ENCODE data around the gene INPP4A. TPM values are rescaled to one million over a fixed set of nuclear protein-coding genes. Genes with fewer than 3 reads are reported as not detected.

INPP4A gene
- polyA plus RNA-seq, 1 of the 3 experiments (the other 2 are of a cell fraction), result 15.0 TPM

GRCh38 chr2:98514879-98515249 lies 70.2 kb downstream of the INPP4A start:
- no peaks in the 10 kb centered on the region for H3K9me2 ChIP-seq
- TF ChIP-seq TAF1 (IDR thresholded peaks at IDR 0.05; ENCODE audit: borderline replicate concordance, low read depth, low read length), result no peak
- no peak for TF ChIP-seq MEF2A (IDR thresholded peaks at IDR 0.05; ENCODE audit: borderline replicate concordance, low read depth)
- no peak for TF ChIP-seq RAD21 (IDR thresholded peaks at IDR 0.05; ENCODE audit: low read length)
- no peak for TF ChIP-seq CTCF (IDR thresholded peaks at IDR 0.05)
- TF ChIP-seq EZH2phosphoT487 (IDR thresholded peaks at IDR 0.05; ENCODE audit: borderline replicate concordance, low read depth), result no peak
- TF ChIP-seq SIN3A (IDR thresholded peaks at IDR 0.05; ENCODE audit: borderline replicate concordance, low read depth, low read length), result no peak
- TF ChIP-seq USF1 (IDR thresholded peaks at IDR 0.05; ENCODE audit: borderline replicate concordance, low read depth), result no peak
- TF ChIP-seq CHD2 (IDR thresholded peaks at IDR 0.05; ENCODE audit: low read length, partially characterized antibody), result no peak
- TF ChIP-seq JUND (IDR thresholded peaks at IDR 0.05), result no peak
- no peak for TF ChIP-seq GABPA (IDR thresholded peaks at IDR 0.05; ENCODE audit: low read depth)
- no peak for TF ChIP-seq FOXJ3 (CRISPR knock-in tag; IDR thresholded peaks at IDR 0.05)
- no peak for TF ChIP-seq ELF1 (IDR thresholded peaks at IDR 0.05)
- no peak for TF ChIP-seq NFIC (IDR thresholded peaks at IDR 0.05; ENCODE audit: borderline replicate concordance)
- TF ChIP-seq REST (IDR thresholded peaks at IDR 0.05; ENCODE audit: low read depth, low read length), result no peak
- TF ChIP-seq ZBTB33 (IDR thresholded peaks at IDR 0.05; ENCODE audit: borderline replicate concordance, low read depth), result no peak
- no peak for TF ChIP-seq RCOR1 (IDR thresholded peaks at IDR 0.05; ENCODE audit: low read length)
- no peak for TF ChIP-seq RFX5 (IDR thresholded peaks at IDR 0.05; ENCODE audit: low read length)
- no peak for TF ChIP-seq GATA2 (CRISPR knock-in tag; IDR thresholded peaks at IDR 0.05)
- H3K9ac ChIP-seq, result no peak overlapping the region
- DNase-seq, result no peak
- POLR2A ChIA-PET, result no interaction called here
- CTCF ChIA-PET, result interaction anchor here (0.7 to 1.4 kb wide), 5 partner anchors 9 to 103 kb away, joined by 3 to 4 read pairs (median 4); no protein-coding TSS in a partner anchor
- H3K4me1 ChIP-seq (ENCODE audit: control insufficient read depth in 1 of 2, insufficient read depth in 2 of 2, low read depth in 1 of 2, low read length in 1 of 2), result peaks cover 14 to 18% of the 10 kb centered on the region in 2 experiments; a peak in 3 of 4 replicates
- H3K27ac ChIP-seq (ENCODE audit: low read depth in 2 of 2, low read length in 1 of 2), result peak overlapping the region in 1 of 2 experiments; percentile 46; a peak in 1 of 4 replicates
- no peaks in the 10 kb centered on the region for H3K36me3 ChIP-seq (replicated peaks in 1 of 2; ENCODE audit: control insufficient read depth in 1 of 2, insufficient read depth in 2 of 2, low read length in 1 of 2)
- H3K27me3 ChIP-seq (ENCODE audit: insufficient read depth), result no peaks in the 10 kb centered on the region
- H3K4me2 ChIP-seq, result no peak overlapping the region; the same call in 1 of the 2 replicates
- no peaks in the 10 kb centered on the region for H3K9me3 ChIP-seq
- no peak overlapping the region for H2AFZ ChIP-seq (ENCODE audit: low read depth)
- peaks cover 14% of the 10 kb centered on the region; the same call in 1 of the 2 replicates for H3K79me2 ChIP-seq (ENCODE audit: insufficient read depth)
- no peaks in the 10 kb centered on the region for H3F3A ChIP-seq (replicated peaks; ENCODE audit: insufficient read depth)
- no peaks in the 10 kb centered on the region for H4K20me1 ChIP-seq (ENCODE audit: insufficient read depth)
- H3K4me3 ChIP-seq (ENCODE audit: low read depth in 2 of 2, low read length in 1 of 2), result no peak overlapping the region
- WGBS (ENCODE audit: low lambda C conversion rate), result 98% methylated on average over 4 of the region's 4 CpGs

Measured in SK-N-SH (cell line).